Neuron (in vitro differentiated cells): Measurements from ENCODE around the gene RREB1.
"Not testable (repeated sequence)": the region's sequence is repeated elsewhere in the genome, so short reads cannot be mapped to it uniquely, and the experiment has no call there.

Source experiments
- H2AFZ ChIP-seq: one replicate; pipeline ENCODE4 v1.6.1; 2013; ENCODE audit warnings: low read depth, mild to moderate bottlenecking, inconsistent platforms, low read length, moderate library complexity
- H3K27me3 ChIP-seq: one replicate; pipeline ENCODE4 v1.6.1; 2013; ENCODE audit warnings: low read length; ENCODE audit not compliant: insufficient read depth
- H3K36me3 ChIP-seq: one replicate; pipeline ENCODE4 v1.6.1; 2013; ENCODE audit warnings: low read length; ENCODE audit not compliant: insufficient read depth
- H3K4me1 ChIP-seq: one replicate; pipeline ENCODE4 v1.6.1; 2013; ENCODE audit warnings: low read length; ENCODE audit not compliant: insufficient read depth
- H3K4me3 ChIP-seq: 2 replicates; pipeline ENCODE4 v1.5.1; 2013; ENCODE audit warnings: mild to moderate bottlenecking, low read length, moderate library complexity
- H3K9me3 ChIP-seq: one replicate; pipeline ENCODE4 v1.6.1; 2013; ENCODE audit warnings: low read length

The RREB1 gene

GRCh38 chr6:7264686-7265384, 157.1 kb downstream of the RREB1 start:
- no peak overlapping the region for H3K4me3 ChIP-seq

GRCh38 chr6:7265385-7265726, 157.6 kb downstream of the RREB1 start:
- H3K27me3 ChIP-seq, H3K9me3 ChIP-seq, H3K4me1 ChIP-seq, H3K36me3 ChIP-seq, H3K4me3 ChIP-seq, H2AFZ ChIP-seq: not testable (repeated sequence)

More at GRCh38 chr6:7264686-7265384, 157.1 kb downstream of the RREB1 start:
- H3K27me3 ChIP-seq = no peaks in the 10 kb centered on the region
- peaks cover 4% of the 10 kb centered on the region for H3K4me1 ChIP-seq
- H3K9me3 ChIP-seq = no peaks in the 10 kb centered on the region
- peaks cover 2% of the 10 kb centered on the region for H3K36me3 ChIP-seq
- H2AFZ ChIP-seq = no peak overlapping the region

- no peak overlapping the region for H3K4me3 ChIP-seq
- H3K4me1 ChIP-seq = no peaks in the 10 kb centered on the region
- no peak overlapping the region for H2AFZ ChIP-seq
- H3K27me3 ChIP-seq = no peaks in the 10 kb centered on the region
- peaks cover 2% of the 10 kb centered on the region for H3K36me3 ChIP-seq
- no peaks in the 10 kb centered on the region for H3K9me3 ChIP-seq
These were observed 159.3 kb downstream of the RREB1 start for GRCh38 chr6:7267071-7267465.

DNA sequence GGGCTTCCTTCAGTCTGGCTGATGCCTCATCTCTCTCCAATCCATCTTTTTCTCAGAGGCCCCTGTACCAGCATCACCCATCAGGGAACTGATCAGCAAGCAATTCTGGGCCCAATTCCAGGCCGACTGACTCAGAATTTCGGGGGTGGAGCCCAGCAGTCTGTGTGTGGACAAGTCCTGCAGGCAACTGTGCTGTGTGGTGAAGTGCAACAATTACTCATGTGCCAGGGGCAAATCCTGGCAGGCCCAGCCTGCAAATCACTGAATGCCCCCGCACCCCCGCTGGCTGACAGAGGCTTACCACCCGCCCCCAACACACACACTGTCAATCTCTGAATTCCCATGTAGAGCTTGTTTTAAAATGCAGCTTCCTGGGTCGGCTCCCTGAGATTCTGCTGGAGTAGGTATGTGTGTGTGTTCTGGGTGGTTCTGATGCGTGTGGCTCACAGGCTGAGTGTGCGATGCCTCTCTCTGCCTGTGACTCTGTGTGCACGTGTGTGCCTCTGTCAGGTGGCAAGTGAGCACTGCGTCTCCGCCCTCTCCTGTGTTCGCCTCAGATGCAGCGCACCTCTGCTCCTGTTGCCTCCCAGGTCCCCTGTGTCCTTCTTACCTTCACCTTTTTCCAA, 159.8 kb downstream of the RREB1 start:
- Histone ChIP-seq H3K27me3 (no peaks in the 10 kb centered on the region), H3K4me3 (no peak overlapping the region), H3K9me3 (no peaks in the 10 kb centered on the region), H3K4me1 (no peaks in the 10 kb centered on the region), H3K36me3 (peaks cover 2% of the 10 kb centered on the region), H2AFZ (no peak overlapping the region)

DNA sequence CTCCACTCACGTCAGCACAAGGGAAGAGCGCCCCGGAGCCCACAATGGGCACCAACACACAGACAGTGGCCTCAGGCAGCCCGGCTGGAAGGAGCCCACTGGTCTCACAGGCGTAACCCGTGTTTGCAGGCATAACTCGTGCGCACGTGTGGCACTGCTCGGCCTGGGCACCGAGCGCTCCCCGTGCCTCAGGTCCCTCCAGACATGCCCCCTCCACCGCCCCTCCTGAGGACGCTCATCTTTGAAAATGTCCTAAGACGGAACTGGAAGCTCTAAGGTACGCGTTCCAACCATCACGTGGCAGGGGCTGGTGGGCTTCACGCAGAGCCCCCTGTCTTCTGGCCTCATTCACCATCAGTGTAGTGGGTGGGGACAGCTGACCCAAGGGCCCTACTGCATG, 160.6 kb downstream of the RREB1 start:
- Histone ChIP-seq H3K4me3 (no peak overlapping the region), H3K9me3 (no peaks in the 10 kb centered on the region), H3K27me3 (no peaks in the 10 kb centered on the region), H3K36me3 (peaks cover 2% of the 10 kb centered on the region), H2AFZ (no peak overlapping the region), H3K4me1 (no peaks in the 10 kb centered on the region)

GRCh38 chr6:7268816-7269555, 161.2 kb downstream of the RREB1 start:
- Histone ChIP-seq H3K9me3 (no peaks in the 10 kb centered on the region), H3K4me1 (no peaks in the 10 kb centered on the region), H2AFZ (no peak overlapping the region), H3K27me3 (no peaks in the 10 kb centered on the region), H3K36me3 (peaks cover 2% of the 10 kb centered on the region), H3K4me3 (no peak overlapping the region)

GRCh38 chr6:7269816-7270215, 162.1 kb downstream of the RREB1 start:
- no peaks in the 10 kb centered on the region for H3K9me3 ChIP-seq
- no peaks in the 10 kb centered on the region for H3K27me3 ChIP-seq
- H2AFZ ChIP-seq = no peak overlapping the region
- peaks cover 2% of the 10 kb centered on the region for H3K36me3 ChIP-seq
- H3K4me1 ChIP-seq = no peaks in the 10 kb centered on the region
- H3K4me3 ChIP-seq = no peak overlapping the region

DNA sequence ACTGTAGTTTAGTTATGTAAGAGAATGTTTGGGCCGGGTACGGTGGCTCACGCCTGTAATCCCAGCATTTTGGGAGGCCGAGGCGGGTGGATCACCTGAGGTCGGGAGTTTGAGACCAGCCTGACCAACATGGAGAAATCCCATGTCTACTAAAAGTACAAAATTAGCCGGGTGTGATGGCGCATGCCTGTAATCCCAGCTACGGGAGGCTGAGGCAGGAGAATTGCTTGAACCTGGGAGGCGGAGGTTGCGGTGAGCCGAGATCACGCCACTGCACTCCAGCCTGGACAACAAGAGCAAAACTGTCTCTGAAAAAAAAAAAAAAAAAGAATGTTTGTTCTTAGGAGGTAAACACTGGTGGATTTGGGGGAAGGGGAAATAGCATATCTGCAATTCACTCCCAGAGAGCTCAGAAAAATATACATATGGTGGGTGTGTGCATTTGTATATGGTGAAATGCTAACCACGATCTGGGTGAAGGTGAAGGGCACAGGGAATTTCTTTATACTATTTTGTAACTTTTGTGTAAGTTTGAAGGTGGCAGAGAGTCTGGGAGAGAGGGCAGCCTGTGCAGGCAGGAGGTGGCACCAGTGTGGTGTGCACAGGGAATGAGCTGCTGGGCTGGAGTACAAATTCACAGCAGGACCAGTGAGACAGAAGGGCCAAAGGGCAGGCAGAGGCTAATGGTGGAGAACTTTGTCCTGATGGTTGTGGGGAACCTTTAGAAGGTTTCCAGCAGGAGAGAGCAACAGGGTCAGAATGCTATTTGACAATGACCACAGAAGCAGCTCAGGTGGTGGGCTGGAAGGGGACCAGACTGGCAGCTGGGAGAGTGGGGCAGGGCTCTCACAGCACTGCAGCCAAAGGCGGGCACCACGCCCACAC, 162.8 kb downstream of the RREB1 start:
- H3K27me3 ChIP-seq = no peaks in the 10 kb centered on the region
- no peaks in the 10 kb centered on the region for H3K4me1 ChIP-seq
- H2AFZ ChIP-seq = no peak overlapping the region
- H3K4me3 ChIP-seq = no peak overlapping the region
- peaks cover 2% of the 10 kb centered on the region for H3K36me3 ChIP-seq
- no peaks in the 10 kb centered on the region for H3K9me3 ChIP-seq

DNA sequence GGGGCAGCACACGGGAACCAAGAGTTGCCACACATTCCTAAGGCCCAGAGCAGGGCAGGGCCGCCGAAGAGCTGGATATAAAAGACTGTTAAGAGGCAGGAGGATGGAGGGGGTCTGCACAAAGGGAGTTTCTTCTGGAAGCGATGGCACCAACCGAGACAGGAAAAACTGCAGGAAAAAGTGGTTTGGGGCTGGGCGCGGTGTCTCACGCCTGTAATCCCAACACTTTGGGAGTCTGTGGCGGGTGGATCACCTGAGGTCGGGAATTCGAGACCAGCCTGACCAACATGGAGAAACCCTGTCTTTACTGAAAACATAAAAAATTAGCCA, 163.4 kb downstream of the RREB1 start:
- Histone ChIP-seq H3K27me3 (no peaks in the 10 kb centered on the region), H3K36me3 (peaks cover 2% of the 10 kb centered on the region), H2AFZ (no peak overlapping the region), H3K4me1 (no peaks in the 10 kb centered on the region), H3K9me3 (no peaks in the 10 kb centered on the region), H3K4me3 (no peak overlapping the region)

DNA sequence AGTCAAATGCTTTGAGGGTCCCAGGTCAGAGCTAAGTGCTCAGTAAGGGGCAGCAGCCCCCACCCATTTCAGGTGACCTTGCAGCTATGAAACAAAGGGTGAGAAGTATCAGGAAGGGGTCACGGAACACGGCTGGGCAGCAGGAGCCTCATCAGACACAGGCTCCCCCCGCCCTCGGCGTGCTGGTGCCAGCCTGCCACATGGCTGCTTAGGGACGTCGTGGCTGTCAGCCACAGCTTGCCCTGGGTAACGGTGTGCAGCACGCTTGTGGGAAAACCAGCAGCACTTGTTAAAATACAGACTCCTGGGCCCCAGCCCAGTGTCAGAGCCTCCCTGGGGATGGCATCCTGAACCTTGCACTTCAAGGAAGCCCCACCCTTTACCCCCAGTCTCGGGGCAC, 165.9 kb downstream of the RREB1 start:
- no peak overlapping the region for H2AFZ ChIP-seq
- no peaks in the 10 kb centered on the region for H3K4me1 ChIP-seq

DNA sequence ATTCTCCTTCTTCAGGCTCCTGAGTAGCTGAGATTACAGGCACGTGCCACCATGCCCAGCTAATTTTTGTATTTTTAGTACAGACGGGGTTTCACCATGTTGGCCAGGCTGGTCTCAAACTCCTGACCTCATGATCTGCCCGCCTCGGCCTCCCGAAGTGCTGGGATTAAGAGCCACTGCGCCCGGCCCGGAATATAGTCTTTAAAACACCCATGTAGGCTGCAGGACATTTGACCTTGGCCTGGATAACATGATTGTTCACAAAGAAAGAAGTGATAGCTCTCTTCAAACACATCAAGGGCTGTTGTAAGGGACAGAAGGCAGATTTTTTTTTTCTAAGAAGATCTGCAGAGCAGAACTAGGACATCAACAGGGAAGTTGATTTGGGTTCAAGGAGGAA, 166.8 kb downstream of the RREB1 start:
- not testable (repeated sequence) for H3K4me3 ChIP-seq, H3K36me3 ChIP-seq, H3K9me3 ChIP-seq, H3K27me3 ChIP-seq, H3K4me1 ChIP-seq, H2AFZ ChIP-seq

More for the DNA sequence above, 165.9 kb downstream of the RREB1 start:
- H3K9me3 ChIP-seq = no peaks in the 10 kb centered on the region
- H3K4me3 ChIP-seq = no peak overlapping the region
- H3K27me3 ChIP-seq = no peaks in the 10 kb centered on the region
- H3K36me3 ChIP-seq = no peaks in the 10 kb centered on the region

- no peak overlapping the region for H3K4me3 ChIP-seq
- H3K4me1 ChIP-seq = no peaks in the 10 kb centered on the region
- no peaks in the 10 kb centered on the region for H3K9me3 ChIP-seq
- H2AFZ ChIP-seq = no peak overlapping the region
- no peaks in the 10 kb centered on the region for H3K27me3 ChIP-seq
- H3K36me3 ChIP-seq = no peaks in the 10 kb centered on the region
These were observed 168.4 kb downstream of the RREB1 start for GRCh38 chr6:7276199-7276524.
